Smooth muscle cell (in vitro differentiated cells): Measurements from ENCODE around the gene ATP6V1G2. TPM values are rescaled to one million over a fixed set of nuclear protein-coding genes. Genes with fewer than 3 reads are reported as not detected.

Experiments used
- DNase-seq: peaks from one replicate; lab custom pipeline; 2025; ENCODE audit not compliant: unreplicated experiment; lab: John Stamatoyannopoulos, UW
- H2AFZ ChIP-seq: fragments of 200-600 bp; sonication (generic); 2 replicates; pipeline ENCODE4 v1.6.0; 2016; ENCODE audit warnings: antibody characterized with exemption, low read depth, mild to moderate bottlenecking
- H3F3A ChIP-seq: fragments of 200-600 bp; sonication (generic); 2 replicates; pipeline ENCODE4 v1.6.0; 2017; ENCODE audit warnings: antibody characterized with exemption, low read depth
- H3K27ac ChIP-seq: fragments of 200-600 bp; sonication (generic); 2 replicates; pipeline ENCODE4 v1.5.1; 2016; ENCODE audit warnings: low read depth, mild to moderate bottlenecking
- H3K27me3 ChIP-seq: fragments of 200-600 bp; sonication (generic); 2 replicates; pipeline ENCODE4 v1.6.1; 2016; ENCODE audit warnings: low read depth, mild to moderate bottlenecking
- H3K36me3 ChIP-seq: fragments of 200-600 bp; sonication (generic); 2 replicates; pipeline ENCODE4 v1.5.1; 2016; ENCODE audit warnings: low read depth
- H3K4me1 ChIP-seq: fragments of 200-600 bp; sonication (generic); 2 replicates; pipeline ENCODE4 v1.5.1; 2016; ENCODE audit warnings: low read depth
- H3K4me2 ChIP-seq: fragments of 200-600 bp; sonication (generic); 2 replicates; pipeline ENCODE4 v1.6.0; 2016; ENCODE audit warnings: mild to moderate bottlenecking
- H3K4me3 ChIP-seq: fragments of 200-600 bp; sonication (generic); 2 replicates; pipeline ENCODE4 v1.5.1; 2016; ENCODE audit warnings: mild to moderate bottlenecking
- H3K79me2 ChIP-seq: fragments of 200-600 bp; sonication (generic); 2 replicates; pipeline ENCODE4 v1.6.0; 2016; ENCODE audit warnings: low read depth, mild to moderate bottlenecking
- H3K9ac ChIP-seq: fragments of 200-600 bp; sonication (generic); 2 replicates; pipeline ENCODE4 v1.6.0; 2016; ENCODE audit warnings: low read depth
- H3K9me3 ChIP-seq: fragments of 200-600 bp; sonication (generic); replicated peaks from 2 replicates; pipeline ENCODE4 v1.5.1; 2016; ENCODE audit warnings: low read depth
- H4K20me1 ChIP-seq: fragments of 200-600 bp; sonication (generic); 2 replicates; pipeline ENCODE4 v1.6.0; 2016; ENCODE audit warnings: low read depth
- CTCF ChIP-seq: fragments of 200-600 bp; sonication (generic); IDR thresholded peaks from 2 replicates; pipeline ENCODE4 v1.5.1; 2017; ENCODE audit warnings: borderline replicate concordance, mild to moderate bottlenecking, antibody characterized with exemption; ENCODE audit not compliant: insufficient read depth, poor library complexity, severe bottlenecking
- WGBS: methylation state at CpG from one replicate; pipeline ENCODE4 v1.1.7; 2016; ENCODE audit warnings: low lambda C conversion rate; 5-methylcytosine and 5-hydroxymethylcytosine counted together
- polyA plus RNA-seq: library from polyadenylated mRNA; unstranded; fragments of >200 nt; fragmentation: Nextera tagmentation; extraction: Ambion mirVana; gene quantifications from 2 replicates; pipeline ENCODE4 v1.2.1, GENCODE V29; 2016
- total RNA-seq: library from RNA; depleted of rRNA; stranded (reverse); fragments of >200 nt; gene quantifications from 2 replicates; pipeline ENCODE4 v1.2.3, GENCODE V29; 2014

ATP6V1G2 gene
- total and polyA plus RNA-seq, 2 experiments from 2014 or later, result 1.0 to 2.4 TPM

GRCh38 chr6:31585491-31585890, 39.1 kb upstream of the ATP6V1G2 start:
- Histone ChIP-seq H4K20me1 (no peaks in the 10 kb centered on the region), H3K27me3 (no peaks in the 10 kb centered on the region), H3K9me3 (no peaks in the 10 kb centered on the region), H3K36me3 (no peaks in the 10 kb centered on the region), H3F3A (no peaks in the 10 kb centered on the region), H3K4me3 (no peak overlapping the region), H3K4me2 (no peak overlapping the region), H2AFZ (no peak overlapping the region), H3K27ac (no peak overlapping the region), H3K9ac (no peak overlapping the region), H3K4me1 (no peaks in the 10 kb centered on the region), H3K79me2 (no peaks in the 10 kb centered on the region)
- DNase-seq, result no peak
- peak; percentile 33 for TF ChIP-seq CTCF
- 74% methylated on average over 2 of the region's 2 CpGs for WGBS

- no peaks in the 10 kb centered on the region for H3K79me2 ChIP-seq
- H3K27me3 ChIP-seq, result no peaks in the 10 kb centered on the region
- no peak for TF ChIP-seq CTCF
- no peaks in the 10 kb centered on the region for H4K20me1 ChIP-seq
- H2AFZ ChIP-seq, result peak within 1 kb of the TSS; percentile 79
- peak within 1 kb of the TSS; percentile 82 for H3K9ac ChIP-seq
- peak within 1 kb of the TSS; percentile 84 for H3K4me2 ChIP-seq
- H3K4me3 ChIP-seq, result peak within 1 kb of the TSS; percentile 63
- peak within 1 kb of the TSS; percentile 42 for H3K27ac ChIP-seq
- no peaks in the 10 kb centered on the region for H3K36me3 ChIP-seq
- no peaks in the 10 kb centered on the region for H3F3A ChIP-seq
- no peaks in the 10 kb centered on the region for H3K9me3 ChIP-seq
- no peak for DNase-seq
- no peaks in the 10 kb centered on the region for H3K4me1 ChIP-seq
- WGBS, result 97% methylated on average over 3 of the region's 3 CpGs
These were observed 35.8 kb upstream of the ATP6V1G2 start, which contains the start of gene LTB for GRCh38 chr6:31582230-31582643. TSS of gene LTB (minus strand) at chr6:31582424. CDS start at chr6:31582417, 7 bp downstream.

GRCh38 chr6:31581434-31582229, 35.2 kb upstream of the ATP6V1G2 start:
- WGBS, result 41% methylated on average over 21 of the region's 21 CpGs
- H3K4me2 ChIP-seq, result peak overlapping the region; percentile 84
- H3K27ac ChIP-seq, result peak overlapping the region; percentile 42
- H3K4me3 ChIP-seq, result peak overlapping the region; percentile 63
- no peaks in the 10 kb centered on the region for H3K79me2 ChIP-seq
- no peaks in the 10 kb centered on the region for H3K9me3 ChIP-seq
- DNase-seq, result no peak
- H3K4me1 ChIP-seq, result no peaks in the 10 kb centered on the region
- no peaks in the 10 kb centered on the region for H4K20me1 ChIP-seq
- no peaks in the 10 kb centered on the region for H3F3A ChIP-seq
- H2AFZ ChIP-seq, result peak overlapping the region; percentile 79
- no peak for TF ChIP-seq CTCF
- H3K36me3 ChIP-seq, result no peaks in the 10 kb centered on the region
- peak overlapping the region; percentile 82 for H3K9ac ChIP-seq
- H3K27me3 ChIP-seq, result no peaks in the 10 kb centered on the region
